Measurements from ENCODE around the gene FXR2.

FXR2 gene

DNA sequence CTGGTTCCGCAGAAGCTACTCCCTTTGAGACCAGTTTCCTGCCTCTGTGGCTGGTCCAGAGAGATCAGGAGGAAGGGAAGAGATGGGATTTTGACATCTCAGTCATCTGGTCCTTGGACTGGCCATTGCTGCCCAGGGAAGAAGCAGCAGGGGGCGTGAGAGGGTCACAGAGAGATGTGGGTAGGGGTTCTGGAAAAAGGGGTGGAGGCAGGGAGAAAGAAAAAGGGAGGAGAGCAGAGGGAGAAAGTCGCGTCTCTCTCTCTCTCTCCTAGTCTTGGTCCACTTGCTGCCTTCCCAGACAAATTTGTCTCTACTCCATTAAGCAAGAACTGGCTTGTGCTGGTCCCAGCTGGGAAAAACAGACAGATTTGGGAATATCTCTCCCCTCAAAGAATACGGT, 19.7 kb upstream of the FXR2 start:
- H2BK12ac ChIP-seq (ENCODE audit: low read length): no peak overlapping the region
- H3K4me1 ChIP-seq (ENCODE audit: control insufficient read depth in 2 of 2, insufficient read depth in 1 of 2, low read depth in 1 of 2, low read length in 2 of 2): peaks cover 6 to 25% of the 10 kb centered on the region in 2 donors
- no peak overlapping the region for H2AK5ac ChIP-seq (ENCODE audit: low read depth, low read length)
- H2BK5ac ChIP-seq (ENCODE audit: low read length): no peak overlapping the region
- no peak overlapping the region for H4K91ac ChIP-seq (ENCODE audit: low read depth, low read length, poor library complexity)
- H3K23ac ChIP-seq (ENCODE audit: low read depth, low read length, poor library complexity): no peak overlapping the region
- no peak overlapping the region for H3K9ac ChIP-seq (ENCODE audit: low read depth, low read length, poor library complexity)
- H3K4me2 ChIP-seq (ENCODE audit: insufficient read depth, low read length, poor library complexity, severe bottlenecking): no peak overlapping the region
- peak overlapping the region; percentile 74 for H2AFZ ChIP-seq (ENCODE audit: low read length)
- H3K27me3 ChIP-seq (ENCODE audit: control insufficient read depth in 3 of 3, insufficient read depth in 3 of 3, low read depth in 1 of 3, low read length in 3 of 3): no peaks in the 10 kb centered on the region
- DNase-seq (ENCODE audit: low spot score): peak; percentile 43
- no peak overlapping the region for H4K8ac ChIP-seq (ENCODE audit: low read depth, low read length)
- no peak overlapping the region for H3K18ac ChIP-seq (ENCODE audit: low read length)
- no peak overlapping the region for H3K27ac ChIP-seq (replicated peaks; ENCODE audit: low read length)
- H3K79me1 ChIP-seq (ENCODE audit: low read depth, low read length): no peaks in the 10 kb centered on the region
- H3K36me3 ChIP-seq (replicated peaks in 1 of 2; ENCODE audit: control insufficient read depth in 2 of 2, insufficient read depth in 2 of 2, low read length in 2 of 2): no peaks in the 10 kb centered on the region
- H3K14ac ChIP-seq (ENCODE audit: low read length): no peak overlapping the region
- H2BK15ac ChIP-seq (ENCODE audit: low read length): no peak overlapping the region
- H2BK120ac ChIP-seq (ENCODE audit: low read depth, low read length): no peak overlapping the region
- WGBS, 2 donors (ENCODE audit: extremely low coverage in 2 of 2, insufficient read length in 2 of 2, insufficient replicate concordance in 1 of 2): no CpG with 5 or more reads among the region's 5 CpGs
- H3K4ac ChIP-seq (ENCODE audit: low read length): no peak overlapping the region
- no peaks in the 10 kb centered on the region for H3K9me3 ChIP-seq (replicated peaks in 1 of 2; ENCODE audit: control insufficient read depth in 2 of 2, insufficient read depth in 1 of 2, low read depth in 1 of 2, low read length in 2 of 2)
- no peak overlapping the region for H3K4me3 ChIP-seq (ENCODE audit: low read length in 2 of 2)

GRCh38 chr17:7633093-7633492, 18.4 kb upstream of the FXR2 start:
- no CpG with 5 or more reads among the region's 2 CpGs for WGBS, 2 donors (ENCODE audit: extremely low coverage in 2 of 2, insufficient read length in 2 of 2, insufficient replicate concordance in 1 of 2)
- Histone ChIP-seq H2BK15ac (ENCODE audit: low read length) (peak overlapping the region; percentile 42), H3K18ac (ENCODE audit: low read length) (no peak overlapping the region), H3K9ac (ENCODE audit: low read depth, low read length, poor library complexity) (no peak overlapping the region), H2BK12ac (ENCODE audit: low read length) (no peak overlapping the region), H2BK5ac (ENCODE audit: low read length) (no peak overlapping the region), H4K91ac (ENCODE audit: low read depth, low read length, poor library complexity) (no peak overlapping the region), H3K27ac (replicated peaks; ENCODE audit: low read length) (no peak overlapping the region), H3K27me3 (ENCODE audit: control insufficient read depth in 3 of 3, insufficient read depth in 3 of 3, low read depth in 1 of 3, low read length in 3 of 3) (no peaks in the 10 kb centered on the region), H3K4me1 (ENCODE audit: control insufficient read depth in 2 of 2, insufficient read depth in 1 of 2, low read depth in 1 of 2, low read length in 2 of 2) (peaks cover 6 to 25% of the 10 kb centered on the region in 2 donors), H3K4me3 (ENCODE audit: low read length in 2 of 2) (no peak overlapping the region), H3K36me3 (replicated peaks in 1 of 2; ENCODE audit: control insufficient read depth in 2 of 2, insufficient read depth in 2 of 2, low read length in 2 of 2) (no peaks in the 10 kb centered on the region), H3K9me3 (replicated peaks in 1 of 2; ENCODE audit: control insufficient read depth in 2 of 2, insufficient read depth in 1 of 2, low read depth in 1 of 2, low read length in 2 of 2) (no peaks in the 10 kb centered on the region), H3K79me1 (ENCODE audit: low read depth, low read length) (no peaks in the 10 kb centered on the region), H2AFZ (ENCODE audit: low read length) (no peak overlapping the region), H3K14ac (ENCODE audit: low read length) (no peak overlapping the region), H2AK5ac (ENCODE audit: low read depth, low read length) (no peak overlapping the region), H4K8ac (ENCODE audit: low read depth, low read length) (no peak overlapping the region), H3K4ac (ENCODE audit: low read length) (no peak overlapping the region), H3K23ac (ENCODE audit: low read depth, low read length, poor library complexity) (no peak overlapping the region), H3K4me2 (ENCODE audit: insufficient read depth, low read length, poor library complexity, severe bottlenecking) (no peak overlapping the region), H2BK120ac (ENCODE audit: low read depth, low read length) (no peak overlapping the region)
- DNase-seq (ENCODE audit: low spot score): no peak

DNA sequence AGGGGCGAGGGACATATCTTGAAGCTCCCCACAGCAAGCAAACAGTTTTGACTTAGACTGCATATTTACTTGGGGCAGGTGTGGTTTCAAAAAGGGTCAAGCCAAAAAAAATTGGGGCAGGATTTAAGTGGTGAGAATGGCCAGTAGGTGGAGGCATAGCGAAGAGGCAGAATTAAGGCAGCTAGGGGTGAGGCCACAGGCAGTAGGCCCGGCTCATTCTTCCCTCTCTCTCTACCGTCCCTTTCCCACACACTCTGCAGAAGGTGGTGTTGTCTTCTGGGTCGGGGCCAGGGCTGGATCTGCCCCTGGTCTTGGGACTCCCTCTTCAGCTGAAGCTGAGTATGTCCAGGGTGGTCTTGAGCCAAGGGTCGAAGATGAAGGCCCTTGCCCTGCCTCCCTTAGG, 17.8 kb upstream of the FXR2 start:
- H4K91ac ChIP-seq (ENCODE audit: low read depth, low read length, poor library complexity): no peak overlapping the region
- WGBS, 2 donors (ENCODE audit: extremely low coverage in 2 of 2, insufficient read length in 2 of 2, insufficient replicate concordance in 1 of 2): no CpG with 5 or more reads among the region's 6 CpGs
- no peaks in the 10 kb centered on the region for H3K9me3 ChIP-seq (replicated peaks in 1 of 2; ENCODE audit: control insufficient read depth in 2 of 2, insufficient read depth in 1 of 2, low read depth in 1 of 2, low read length in 2 of 2)
- no peak overlapping the region for H3K27ac ChIP-seq (replicated peaks; ENCODE audit: low read length)
- H3K9ac ChIP-seq (ENCODE audit: low read depth, low read length, poor library complexity): peak overlapping the region; percentile 65
- no peak overlapping the region for H3K4ac ChIP-seq (ENCODE audit: low read length)
- H2BK5ac ChIP-seq (ENCODE audit: low read length): no peak overlapping the region
- no peaks in the 10 kb centered on the region for H3K79me1 ChIP-seq (ENCODE audit: low read depth, low read length)
- DNase-seq (ENCODE audit: low spot score): no peak
- H2BK12ac ChIP-seq (ENCODE audit: low read length): no peak overlapping the region
- peaks cover 7 to 27% of the 10 kb centered on the region in 2 donors for H3K4me1 ChIP-seq (ENCODE audit: control insufficient read depth in 2 of 2, insufficient read depth in 1 of 2, low read depth in 1 of 2, low read length in 2 of 2)
- no peak overlapping the region for H4K8ac ChIP-seq (ENCODE audit: low read depth, low read length)
- no peak overlapping the region for H2BK120ac ChIP-seq (ENCODE audit: low read depth, low read length)
- no peaks in the 10 kb centered on the region for H3K36me3 ChIP-seq (replicated peaks in 1 of 2; ENCODE audit: control insufficient read depth in 2 of 2, insufficient read depth in 2 of 2, low read length in 2 of 2)
- no peaks in the 10 kb centered on the region for H3K27me3 ChIP-seq (ENCODE audit: control insufficient read depth in 3 of 3, insufficient read depth in 3 of 3, low read depth in 1 of 3, low read length in 3 of 3)
- H3K4me3 ChIP-seq (ENCODE audit: low read length in 2 of 2): no peak overlapping the region
- peak overlapping the region; percentile 40 for H3K23ac ChIP-seq (ENCODE audit: low read depth, low read length, poor library complexity)
- H2AFZ ChIP-seq (ENCODE audit: low read length): no peak overlapping the region
- H3K4me2 ChIP-seq (ENCODE audit: insufficient read depth, low read length, poor library complexity, severe bottlenecking): no peak overlapping the region
- no peak overlapping the region for H2AK5ac ChIP-seq (ENCODE audit: low read depth, low read length)
- H2BK15ac ChIP-seq (ENCODE audit: low read length): peak overlapping the region; percentile 42
- H3K14ac ChIP-seq (ENCODE audit: low read length): no peak overlapping the region
- peak overlapping the region; percentile 36 for H3K18ac ChIP-seq (ENCODE audit: low read length)

DNA sequence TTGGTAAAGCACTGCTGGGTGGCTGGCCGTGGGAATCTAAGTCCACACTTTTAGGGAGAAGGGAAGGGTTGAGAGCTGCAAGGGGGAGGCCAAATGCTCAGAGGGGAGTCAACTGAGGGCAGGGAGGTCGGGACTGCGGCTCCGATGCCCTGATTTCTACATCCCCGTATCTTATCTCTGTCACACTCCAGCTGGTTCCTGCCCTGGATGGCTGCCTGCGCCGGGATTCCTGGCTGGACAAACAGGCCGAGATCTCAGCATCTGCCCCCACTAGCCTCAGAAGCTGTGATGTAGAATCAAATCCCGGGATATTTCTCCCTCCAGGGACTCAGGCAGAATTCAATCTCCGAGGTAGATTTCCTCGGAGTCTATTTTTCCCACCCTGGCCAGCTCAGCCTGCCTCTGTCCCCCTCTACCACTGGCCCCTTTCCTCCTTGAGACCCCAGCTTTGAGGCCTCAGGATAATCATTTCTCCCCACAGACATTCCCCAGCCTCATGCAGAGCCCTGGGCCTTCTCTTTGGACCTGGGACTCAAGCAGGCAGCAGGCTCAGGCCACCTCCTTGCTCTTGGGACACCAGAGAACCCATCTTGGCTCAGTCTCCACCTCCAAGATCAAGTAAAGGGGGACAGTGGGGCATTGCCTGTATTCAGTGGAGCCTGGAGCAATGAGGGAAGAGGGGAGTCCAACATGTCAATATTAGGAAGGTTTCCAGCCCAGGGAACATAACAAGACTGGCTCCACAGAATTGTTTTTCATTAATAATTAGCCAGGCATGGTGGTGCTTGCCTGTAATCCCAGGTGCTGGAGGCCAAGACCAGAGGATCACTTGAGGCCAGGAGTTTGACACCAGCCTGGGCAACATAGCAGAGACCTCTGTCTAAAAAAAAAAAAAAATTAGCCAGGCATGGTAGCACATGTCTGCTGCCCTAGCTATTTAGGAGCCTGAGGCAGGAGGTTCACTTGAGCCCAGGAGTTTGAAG, 17.0 kb upstream of the FXR2 start:
- H2BK12ac ChIP-seq (ENCODE audit: low read length): no peak overlapping the region
- H3K4me1 ChIP-seq (ENCODE audit: control insufficient read depth in 2 of 2, insufficient read depth in 1 of 2, low read depth in 1 of 2, low read length in 2 of 2): peaks cover 9 to 27% of the 10 kb centered on the region in 2 donors
- no peak overlapping the region for H4K91ac ChIP-seq (ENCODE audit: low read depth, low read length, poor library complexity)
- no peaks in the 10 kb centered on the region for H3K27me3 ChIP-seq (ENCODE audit: control insufficient read depth in 3 of 3, insufficient read depth in 3 of 3, low read depth in 1 of 3, low read length in 3 of 3)
- H3K18ac ChIP-seq (ENCODE audit: low read length): no peak overlapping the region
- H2AK5ac ChIP-seq (ENCODE audit: low read depth, low read length): peak overlapping the region; percentile 99
- no peak overlapping the region for H3K14ac ChIP-seq (ENCODE audit: low read length)
- no peak overlapping the region for H3K4me3 ChIP-seq (ENCODE audit: low read length in 2 of 2)
- H3K36me3 ChIP-seq (replicated peaks in 1 of 2; ENCODE audit: control insufficient read depth in 2 of 2, insufficient read depth in 2 of 2, low read length in 2 of 2): no peaks in the 10 kb centered on the region
- no peak overlapping the region for H2AFZ ChIP-seq (ENCODE audit: low read length)
- no peak overlapping the region for H4K8ac ChIP-seq (ENCODE audit: low read depth, low read length)
- peak overlapping the region; percentile 16 for H2BK5ac ChIP-seq (ENCODE audit: low read length)
- H3K27ac ChIP-seq (replicated peaks; ENCODE audit: low read length): no peak overlapping the region
- H3K4ac ChIP-seq (ENCODE audit: low read length): no peak overlapping the region
- no peak overlapping the region for H2BK15ac ChIP-seq (ENCODE audit: low read length)
- no peak overlapping the region for H3K4me2 ChIP-seq (ENCODE audit: insufficient read depth, low read length, poor library complexity, severe bottlenecking)
- H3K23ac ChIP-seq (ENCODE audit: low read depth, low read length, poor library complexity): no peak overlapping the region
- H3K9ac ChIP-seq (ENCODE audit: low read depth, low read length, poor library complexity): peak overlapping the region; percentile 30
- no peaks in the 10 kb centered on the region for H3K9me3 ChIP-seq (replicated peaks in 1 of 2; ENCODE audit: control insufficient read depth in 2 of 2, insufficient read depth in 1 of 2, low read depth in 1 of 2, low read length in 2 of 2)
- DNase-seq (ENCODE audit: low spot score): no peak
- H3K79me1 ChIP-seq (ENCODE audit: low read depth, low read length): no peaks in the 10 kb centered on the region
- no peak overlapping the region for H2BK120ac ChIP-seq (ENCODE audit: low read depth, low read length)
- WGBS, 2 donors (ENCODE audit: extremely low coverage in 2 of 2, insufficient read length in 2 of 2, insufficient replicate concordance in 1 of 2): no CpG with 5 or more reads among the region's 11 CpGs

All from neuronal stem cell (in vitro differentiated cells).